CD4-positive, alpha-beta T cell treated with Interleukin-15 for 1 hour (primary cell): ENCODE results near the gene SLC13A4.
"Not testable (repeated sequence)": the region's sequence is repeated elsewhere in the genome, so short reads cannot be mapped to it uniquely, and the experiment has no call there.

Source experiments
- DNase-seq: peaks from one replicate; pipeline ENCODE4 v3.0.0-alpha.2; 2020

SLC13A4 gene

GRCh38 chr7:135747366-135747765 lies 19.4 kb upstream of the SLC13A4 start:
- DNase-seq: no peak

DNA sequence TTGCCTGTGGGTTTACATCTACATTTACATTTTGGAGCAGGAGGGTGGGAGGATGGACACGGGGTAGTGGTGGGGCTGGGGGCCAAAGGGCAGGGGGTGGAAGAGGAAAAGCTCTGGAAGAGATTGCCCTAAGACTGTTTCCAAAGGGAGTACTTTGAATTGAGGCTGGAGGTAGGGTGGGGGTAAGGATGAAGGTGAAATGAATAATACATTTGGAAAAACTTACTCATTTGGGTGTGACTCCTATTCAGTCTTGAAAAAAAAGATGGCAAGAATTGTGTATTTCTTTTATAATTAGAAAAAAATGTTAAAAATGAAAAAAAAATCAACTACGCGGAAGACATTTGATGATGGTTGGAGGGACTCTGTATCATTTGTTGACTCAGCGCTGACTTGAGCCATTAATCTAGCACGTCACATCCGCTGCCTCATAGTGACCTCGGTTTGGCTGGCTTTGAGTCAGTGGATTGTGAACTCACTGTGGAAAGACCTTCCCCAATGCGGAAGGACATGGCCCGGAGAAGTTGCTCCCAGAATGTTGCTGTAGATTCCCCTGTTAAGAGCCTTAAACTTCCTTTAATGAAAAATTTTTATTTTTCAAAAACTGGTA lies 17.8 kb upstream of the SLC13A4 start:
- no peak for DNase-seq

- DNase-seq: no peak
Observed at GRCh38 chr7:135744938-135745702, 17.1 kb upstream of the SLC13A4 start.

- DNase-seq: no peak
Observed at GRCh38 chr7:135743907-135744731, 16.1 kb upstream of the SLC13A4 start.

- DNase-seq: no peak
Observed at GRCh38 chr7:135742371-135742770, 14.4 kb upstream of the SLC13A4 start.

GRCh38 chr7:135741905-135742304 lies 13.9 kb upstream of the SLC13A4 start:
- DNase-seq: no peak

DNA sequence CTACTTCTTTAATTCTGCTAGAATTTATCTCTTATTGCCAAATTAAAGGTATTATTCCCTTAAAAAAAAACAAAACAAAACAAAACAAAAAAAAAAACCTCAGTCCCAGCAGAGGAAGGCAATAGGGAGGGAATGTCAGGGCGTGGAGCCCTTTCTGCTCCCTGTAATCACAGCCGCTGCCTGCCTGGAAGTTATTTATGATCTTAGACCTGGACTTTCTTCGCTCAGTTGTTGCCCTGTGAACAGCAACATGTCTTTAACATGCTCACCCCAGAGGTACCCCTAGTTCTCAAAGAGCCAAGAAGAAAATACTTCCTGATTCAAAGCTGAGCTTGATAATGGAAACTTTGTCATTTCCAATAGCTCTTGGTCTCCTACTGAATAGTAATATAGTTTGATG lies 12.9 kb upstream of the SLC13A4 start:
- DNase-seq: no peak

DNA sequence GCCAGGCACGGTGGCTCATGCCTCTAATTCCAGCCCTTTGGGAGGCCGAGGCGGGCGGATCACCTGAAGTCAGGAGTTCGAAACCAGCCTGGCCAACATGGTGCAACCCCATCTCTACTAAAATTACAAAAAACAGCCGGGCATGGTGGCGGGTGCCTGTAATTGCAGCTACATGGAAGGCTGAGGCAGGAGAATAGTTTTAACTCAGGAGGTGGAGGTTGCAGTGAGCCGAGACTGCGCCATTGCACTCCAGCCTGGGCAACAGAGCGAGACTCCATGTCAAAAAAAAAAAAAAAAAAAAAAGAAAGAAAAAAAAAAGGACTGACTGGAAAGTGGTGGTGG lies 9.3 kb upstream of the SLC13A4 start:
- DNase-seq: not testable (repeated sequence)

DNA sequence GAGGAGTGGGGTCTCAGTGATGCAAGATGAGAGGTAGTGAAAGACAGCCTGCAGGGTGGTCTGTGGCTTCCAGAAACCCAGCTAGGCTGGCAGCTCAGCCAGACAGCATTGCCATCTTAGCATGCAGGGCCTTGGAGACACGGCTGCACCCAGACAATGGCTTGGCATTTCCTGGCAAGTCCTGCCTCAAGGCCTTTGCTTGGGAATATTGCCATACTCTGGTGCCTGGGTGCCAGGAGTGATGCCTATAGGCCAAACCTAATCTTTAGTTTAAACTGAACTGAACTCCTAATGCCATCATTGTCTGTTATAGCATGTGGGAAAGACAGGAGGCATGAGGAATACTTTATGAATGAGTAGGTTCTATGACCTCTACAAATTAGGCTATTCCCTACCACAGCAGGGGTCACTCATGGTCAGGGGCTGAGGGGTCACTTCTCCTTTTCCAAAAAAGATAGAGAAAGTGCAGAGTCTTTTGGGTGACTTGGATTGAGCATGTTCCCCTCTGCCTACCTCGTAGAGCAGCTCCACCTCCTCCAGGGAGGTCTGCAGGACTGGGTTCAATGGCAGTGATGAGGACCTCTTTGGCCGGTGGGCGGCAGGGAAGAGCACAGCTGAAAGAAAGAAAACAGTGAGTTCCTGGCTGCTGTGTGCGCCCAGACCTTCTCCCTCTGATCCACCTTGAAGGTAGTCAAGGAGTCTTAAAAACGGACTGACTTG lies 8.8 kb upstream of the SLC13A4 start:
- no peak for DNase-seq

GRCh38 chr7:135734343-135734689 lies 6.3 kb upstream of the SLC13A4 start:
- DNase-seq: no peak

DNA sequence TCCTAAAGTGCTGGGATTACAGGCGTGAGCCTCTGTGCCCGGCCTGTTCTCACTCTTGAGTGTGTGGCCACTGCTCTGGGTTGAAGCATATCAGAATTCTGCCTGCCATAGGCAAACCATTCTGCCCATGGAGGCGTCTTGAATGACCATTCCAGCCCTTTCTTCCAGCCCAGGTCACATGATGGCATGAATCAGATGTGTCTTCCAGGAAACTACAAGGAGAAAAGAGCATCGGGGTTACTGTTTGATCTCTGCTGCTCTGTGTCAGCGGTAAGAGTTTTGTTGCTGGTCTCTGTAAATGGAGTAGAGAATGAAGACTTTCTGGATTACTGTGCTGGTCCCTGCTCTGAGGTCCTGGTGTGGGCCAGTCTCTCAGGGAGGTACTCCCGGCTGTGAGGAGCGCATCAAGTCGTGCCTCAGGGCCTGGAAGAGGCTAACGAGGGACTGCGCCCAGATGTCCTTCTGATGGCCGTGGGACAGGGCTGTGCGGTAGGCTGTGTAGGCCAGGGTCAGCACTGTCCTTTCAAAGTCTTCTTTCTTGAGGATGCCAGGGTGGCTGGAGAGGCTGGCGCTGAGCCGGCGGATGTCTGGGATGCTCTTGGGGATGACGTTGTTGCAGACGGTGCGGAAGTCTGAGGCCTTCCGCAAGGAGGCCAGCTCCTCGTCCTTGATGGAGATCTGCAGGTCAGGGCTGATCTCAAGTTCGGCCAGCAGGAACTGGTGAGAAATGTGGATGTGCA lies 5.8 kb upstream of the SLC13A4 start:
- DNase-seq: no peak

- DNase-seq: no peak
Observed at GRCh38 chr7:135731131-135731530, 3.1 kb upstream of the SLC13A4 start.

GRCh38 chr7:135729230-135729629 lies 1.2 kb upstream of the SLC13A4 start:
- DNase-seq: no peak

DNA sequence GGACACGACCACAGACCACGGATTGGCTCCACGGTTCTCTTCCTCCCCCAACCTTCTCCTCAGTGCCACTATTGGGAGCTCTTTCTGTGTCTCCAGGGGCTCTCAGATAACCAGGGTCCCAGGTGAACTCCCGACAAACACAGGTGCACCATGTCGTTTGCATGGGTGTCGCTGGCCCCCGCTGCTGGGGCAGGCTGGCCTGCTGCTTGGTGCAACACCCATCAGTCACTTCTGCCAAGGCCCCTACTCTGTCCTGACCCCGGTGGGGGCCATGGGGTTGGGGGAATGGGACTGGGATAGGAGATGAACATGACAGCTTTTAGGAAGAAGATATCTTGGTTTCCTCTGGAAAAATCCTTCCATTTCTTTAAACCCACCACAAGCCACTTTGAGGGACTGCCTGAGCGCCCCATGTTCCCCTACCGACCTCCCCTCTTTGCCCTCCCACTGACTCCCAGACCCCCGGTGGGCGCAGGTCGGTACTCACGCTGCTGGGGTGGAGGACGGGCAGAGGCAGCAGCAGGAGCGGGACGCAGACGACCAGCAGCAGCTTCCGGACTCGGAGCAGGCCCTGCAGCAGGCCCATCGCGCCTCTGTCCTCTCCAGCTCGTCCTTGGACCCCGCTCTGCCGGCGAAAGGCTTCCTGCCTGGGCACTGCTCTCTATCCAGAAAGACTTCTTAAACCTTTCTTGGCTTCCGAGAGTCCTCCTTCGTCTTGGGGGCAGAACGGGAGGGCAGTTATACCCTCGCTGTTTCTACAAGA lies 894 bp downstream of the SLC13A4 start:
- no peak for DNase-seq

- DNase-seq: no peak
Observed at GRCh38 chr7:135726276-135726788, 1.7 kb downstream of the SLC13A4 start.

- DNase-seq: no peak
Observed at GRCh38 chr7:135723411-135723810, 4.6 kb downstream of the SLC13A4 start.

DNA sequence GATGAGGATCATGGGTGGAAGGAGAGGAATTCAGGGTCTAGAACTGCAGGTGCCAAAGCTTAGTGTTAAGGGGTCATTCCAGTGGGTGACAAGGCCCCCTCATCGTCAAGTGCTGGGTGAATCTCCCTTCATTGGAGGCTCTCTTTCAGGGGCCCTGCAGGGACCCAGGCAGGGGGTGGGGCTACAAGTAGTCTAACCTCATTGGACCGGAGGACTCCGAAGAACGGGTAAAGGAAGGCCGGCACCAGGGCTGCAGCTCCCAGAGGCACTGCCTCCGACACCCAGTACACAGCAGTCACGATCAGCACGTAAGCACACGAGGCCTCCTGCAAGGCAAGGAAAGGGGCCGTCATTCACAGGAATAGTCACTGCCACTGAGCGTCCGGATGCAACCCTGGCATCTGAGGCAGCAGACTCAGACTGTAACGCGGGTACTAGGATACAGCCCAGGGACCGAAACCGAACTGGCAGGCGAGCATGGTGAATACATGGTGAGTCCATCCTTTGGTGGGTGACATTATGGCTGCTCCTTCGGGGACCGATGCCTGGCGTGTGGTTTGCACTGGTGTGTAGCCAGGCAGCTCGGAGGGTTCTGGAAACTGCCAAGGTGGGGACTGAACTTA lies 6.7 kb downstream of the SLC13A4 start:
- DNase-seq: no peak

- no peak for DNase-seq
Observed at GRCh38 chr7:135719688-135720087, 8.3 kb downstream of the SLC13A4 start.

- no peak for DNase-seq
Observed at GRCh38 chr7:135718794-135719437, 9.1 kb downstream of the SLC13A4 start.

DNA sequence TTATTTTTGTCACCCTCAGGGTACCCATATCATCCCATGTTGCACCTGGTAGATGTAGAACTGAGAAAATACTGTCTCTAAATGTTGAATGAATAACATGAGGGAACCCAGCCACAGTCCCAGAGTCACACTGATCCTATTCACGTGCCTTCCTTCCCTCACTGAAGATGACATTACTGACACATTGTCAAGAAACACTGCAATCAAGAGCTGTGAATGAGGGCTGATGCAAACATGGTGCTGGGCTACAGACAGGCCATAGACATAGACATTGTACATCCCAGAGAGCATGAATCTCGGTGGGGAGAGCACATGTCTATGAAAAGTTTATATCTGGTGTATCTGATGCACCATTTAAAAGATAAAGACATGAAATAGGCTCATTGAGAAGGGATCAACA lies 9.8 kb downstream of the SLC13A4 start:
- DNase-seq: no peak

DNA sequence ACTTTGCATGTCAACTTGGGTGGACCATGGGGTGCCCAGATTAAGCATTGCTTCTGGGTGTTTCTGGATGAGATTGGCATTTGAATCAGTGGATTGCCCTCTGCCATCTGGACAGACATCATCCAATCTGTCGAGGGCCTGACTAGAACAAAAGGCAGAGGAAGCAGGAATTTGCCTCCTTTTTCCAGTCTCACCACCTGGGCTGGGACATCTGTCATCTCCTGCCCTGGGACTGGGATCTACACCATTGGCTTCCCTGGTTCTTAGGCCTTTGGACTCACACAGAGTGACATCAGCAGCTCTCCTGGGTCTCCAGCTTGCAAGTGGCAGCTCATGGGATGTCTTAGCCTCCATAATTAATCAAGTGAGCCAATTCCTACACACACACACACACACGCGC lies 10.3 kb downstream of the SLC13A4 start:
- DNase-seq: no peak
